ENCODE results near the gene PLCH1.

DNA sequence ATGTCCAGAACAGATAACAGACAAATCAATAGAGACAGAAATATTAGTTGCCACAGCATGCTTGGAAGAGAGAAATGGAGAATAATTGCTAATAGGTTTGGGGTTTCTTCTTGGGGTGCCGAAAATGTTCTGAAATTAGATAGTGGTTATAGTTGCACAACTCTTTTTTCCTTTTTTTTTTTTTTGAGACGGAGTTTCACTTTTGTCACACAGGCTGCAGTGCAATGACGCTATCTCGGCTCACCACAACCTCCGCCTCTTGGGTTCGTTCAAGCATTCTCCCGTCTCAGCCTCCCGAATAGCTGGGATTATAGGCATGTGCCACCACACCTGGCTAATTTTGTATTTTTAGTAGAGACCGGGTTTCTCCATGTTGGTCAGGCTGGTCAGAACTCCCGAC lies 163.3 kb downstream of the PLCH1 start:
- TF ChIP-seq ARNTL (CRISPR knock-in tag; IDR thresholded peaks at IDR 0.05; ENCODE audit: borderline replicate concordance, low read depth) (no peak), SNAI2 (CRISPR knock-in tag; IDR thresholded peaks at IDR 0.05) (no peak), ZFP3 (CRISPR knock-in tag; IDR thresholded peaks at IDR 0.05) (no peak), POU6F1 (CRISPR knock-in tag; IDR thresholded peaks at IDR 0.05; ENCODE audit: borderline replicate concordance, low read depth) (no peak), TSHZ2 (CRISPR knock-in tag; IDR thresholded peaks at IDR 0.05) (no peak), ZNF565 (CRISPR knock-in tag; conservative IDR thresholded peaks at IDR 0.05; ENCODE audit: low read depth) (no peak)
